OCI-LY3 (cell line): Measurements from ENCODE around the gene PTCD1.

ENCODE experiments used
- CTCF ChIP-seq: fragments of 200-600, 300-600 bp; sonication (generic); IDR thresholded peaks from 2 replicates; pipeline ENCODE4 v1.5.1; 2014; ENCODE audit warnings: antibody characterized with exemption, low read length, low read depth
- EZH2phosphoT487 ChIP-seq: fragments of 200-600 bp; shearing (Covaris generic); IDR thresholded peaks from 2 replicates; pipeline ENCODE4 v1.6.1; 2018; ENCODE audit warnings: antibody characterized with exemption, mixed run types, low read depth

- TF ChIP-seq CTCF (no peak), EZH2phosphoT487 (no peak)
Measured at GRCh38 chr7:99406557-99406956, 32.0 kb downstream of the PTCD1 start.
